HG02610 (cell line): ENCODE measurements around the gene RNF113A.
"Not testable (repeated sequence)": the region's sequence is repeated elsewhere in the genome, so short reads cannot be mapped to it uniquely, and the experiment has no call there.

Experiments
- ATAC-seq: cut with Tn5 transposase; IDR thresholded peaks from one replicate; pipeline ENCODE4 v1.9.1; 2021; ENCODE audit warnings: mild to moderate bottlenecking, moderate library complexity; ENCODE audit not compliant: unreplicated experiment

The RNF113A gene

DNA sequence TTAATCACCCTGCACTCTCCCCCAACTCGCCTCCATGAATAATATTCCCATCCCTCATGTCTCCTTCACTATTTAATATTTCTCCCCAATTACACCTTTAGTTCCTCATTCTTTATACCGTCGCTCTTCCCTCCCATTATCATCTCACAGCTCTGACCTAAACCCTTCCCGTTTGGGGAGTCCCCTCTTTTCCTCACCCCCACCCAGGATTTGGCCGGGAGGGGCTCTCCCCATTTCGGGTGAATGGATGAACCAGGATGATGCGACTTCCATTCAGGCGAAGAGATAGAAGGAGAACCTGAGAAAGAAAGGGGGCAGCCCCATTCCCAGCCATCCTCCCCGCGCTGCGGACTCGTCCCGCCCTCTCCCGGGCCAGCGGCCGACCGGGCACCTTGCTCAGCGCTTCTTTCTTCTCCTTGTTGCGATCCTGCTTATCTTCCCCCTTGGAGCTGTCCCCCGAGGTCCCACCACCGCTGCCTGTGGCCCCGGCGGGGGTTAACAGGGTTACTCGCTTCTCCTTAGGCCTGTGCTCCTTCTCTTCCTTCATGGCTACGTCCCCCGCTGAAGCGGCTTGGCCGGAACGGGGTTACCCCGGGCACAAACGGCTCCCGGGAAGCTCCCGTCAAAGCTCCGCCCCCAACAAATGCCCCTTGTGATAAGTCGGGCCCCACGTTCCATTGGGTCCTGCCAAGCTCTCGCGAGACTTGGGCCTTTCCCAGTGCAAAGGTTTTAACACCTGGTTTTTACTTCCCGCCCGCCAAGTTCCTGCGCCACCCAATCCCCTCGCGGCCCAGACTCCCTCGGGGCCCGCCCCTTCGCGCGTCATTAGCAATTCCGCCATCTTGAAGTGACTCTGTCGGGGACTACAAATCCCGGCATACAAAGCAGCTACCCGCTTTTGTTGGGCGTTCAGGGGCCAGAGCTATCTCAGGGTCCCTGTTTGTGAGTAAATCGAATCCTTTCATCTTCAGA, 18.9 kb downstream of the RNF113A start, which contains the start of gene UPF3B:
TSS of gene UPF3B (minus strand) at position 582 of the 972 bp plus-strand sequence. CDS start at position 547, 35 bp downstream.
- ATAC-seq, result peak; percentile 98

GRCh38 chrX:119833905-119834304, 37.6 kb downstream of the RNF113A start:
- no peak for ATAC-seq

DNA sequence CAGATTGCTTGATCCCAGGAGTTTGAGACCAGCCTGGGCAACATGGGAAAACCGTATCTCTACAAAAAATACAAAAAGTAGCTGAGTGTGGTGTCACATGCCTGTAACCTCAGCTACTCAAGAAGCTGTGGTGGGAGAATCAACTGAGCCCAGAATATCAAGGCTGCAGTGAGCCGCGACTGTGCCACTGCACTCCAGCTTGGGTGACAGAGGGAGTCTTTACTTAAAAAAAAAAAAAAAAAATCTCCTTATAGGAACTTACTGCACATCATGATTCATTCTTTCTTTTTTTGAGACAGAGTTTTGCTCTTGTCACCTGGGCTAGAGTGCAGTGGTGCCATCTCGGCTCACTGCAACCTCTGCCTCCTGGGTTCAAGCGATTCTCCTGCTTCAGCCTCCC, 43.1 kb downstream of the RNF113A start:
- no peak for ATAC-seq

- ATAC-seq, result peak; percentile 63
Measured at GRCh38 chrX:119826399-119826959, 45.1 kb downstream of the RNF113A start.

DNA sequence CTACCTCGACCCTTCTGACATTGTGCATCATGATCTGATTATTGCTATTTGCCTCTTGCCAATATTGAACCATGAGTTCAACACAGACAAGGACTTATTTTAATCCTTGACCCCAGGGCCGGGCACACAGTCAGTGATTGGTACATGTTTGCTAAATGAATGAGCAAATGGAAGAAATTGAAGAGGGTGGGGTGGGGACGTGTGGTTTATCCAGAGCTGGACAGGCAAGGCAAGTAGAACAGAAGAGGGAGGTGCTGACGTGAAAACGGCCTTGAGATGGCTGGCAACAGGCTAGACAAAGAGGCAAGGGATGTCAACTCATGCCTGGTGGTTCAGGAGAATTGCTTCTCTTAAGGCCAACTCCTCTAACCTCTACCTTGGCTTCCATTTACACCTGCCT, 47.3 kb downstream of the RNF113A start:
- not testable (repeated sequence) for ATAC-seq

DNA sequence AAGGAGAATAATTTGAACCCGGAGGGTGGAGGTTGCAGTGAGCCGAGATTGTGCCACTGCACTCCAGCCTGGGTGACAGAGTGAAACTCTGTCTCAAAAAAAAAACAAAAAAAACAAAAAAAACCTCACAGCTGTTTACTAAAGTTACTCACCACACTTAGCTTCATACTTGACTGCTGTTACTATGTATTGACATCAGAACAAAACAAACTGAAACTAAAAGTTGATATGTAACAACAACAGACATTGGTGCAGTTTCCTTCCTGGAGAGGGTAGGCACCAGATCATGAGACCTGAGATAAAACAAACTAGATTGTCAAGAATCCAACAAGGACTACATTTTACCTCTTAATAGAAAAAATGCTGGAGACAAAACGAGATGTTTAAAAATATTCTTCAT, 49.8 kb downstream of the RNF113A start:
- ATAC-seq, result peak; percentile 90
